H1 (cell line): Measurements from ENCODE around the gene KAT5. TPM values are rescaled to one million over a fixed set of nuclear protein-coding genes. Genes with fewer than 3 reads are reported as not detected.
"Not testable (repeated sequence)": the region's sequence is repeated elsewhere in the genome, so short reads cannot be mapped to it uniquely, and the experiment has no call there.

Experiments used
- CTCF ChIA-PET: fragments of 300-600 bp; sonication (Branson Sonifier 250); formaldehyde crosslinking; loops from one replicate; lab custom pipeline; 2021; ENCODE audit not compliant: partially characterized antibody; lab: Charles Lee
- POLR2A ChIA-PET: fragments of 300-600 bp; sonication (Branson Sonifier 250); formaldehyde crosslinking; loops from one replicate; lab custom pipeline; 2021; ENCODE audit warnings: inconsistent platforms; ENCODE audit not compliant: partially characterized antibody; lab: Charles Lee
- DNase-seq, 2 experiments: peaks; one replicate each; pipeline versions ENCODE4 v3.0.0 to v3.0.0-alpha.2; 2010 to 2022; ENCODE audit warnings: low spot score in 2 of 2, low read depth in 1 of 2, mixed read lengths in 1 of 2
- FAIRE-seq: peaks from 2 replicates; lab custom pipeline; 2011; peaks lifted over from hg19 to GRCh38; lab: Jason Lieb, UNC
- H2AFZ ChIP-seq: 2 replicates; pipeline ENCODE4 v1.8.1; 2012; ENCODE audit warnings: low read length, inconsistent platforms
- H2AK5ac ChIP-seq: 2 replicates; pipeline ENCODE4 v1.6.1; 2013; ENCODE audit warnings: low read depth, low read length
- H2BK120ac ChIP-seq: replicated peaks from 2 replicates; pipeline ENCODE3; 2013; ENCODE audit warnings: low read depth, low read length, inconsistent platforms
- H2BK12ac ChIP-seq: 2 replicates; pipeline ENCODE4 v1.6.1; 2013; ENCODE audit warnings: low read depth, low read length
- H2BK15ac ChIP-seq: 2 replicates; pipeline ENCODE4 v1.6.1; 2013; ENCODE audit warnings: low read length
- H2BK20ac ChIP-seq: 2 replicates; pipeline ENCODE4 v1.6.1; 2013; ENCODE audit warnings: low read length
- H2BK5ac ChIP-seq: 2 replicates; pipeline ENCODE4 v1.6.1; 2013; ENCODE audit warnings: low read depth, low read length
- H3K14ac ChIP-seq: 2 replicates; pipeline ENCODE4 v1.6.1; 2013; ENCODE audit warnings: inconsistent platforms; ENCODE audit not compliant: insufficient read length
- H3K18ac ChIP-seq: 2 replicates; pipeline ENCODE4 v1.6.1; 2013; ENCODE audit warnings: low read length; ENCODE audit errors: extremely low read depth
- H3K23ac ChIP-seq: 2 replicates; pipeline ENCODE4 v1.6.1; 2013; ENCODE audit warnings: inconsistent platforms; ENCODE audit not compliant: insufficient read length
- H3K23me2 ChIP-seq: 2 replicates; pipeline ENCODE4 v1.6.1; 2013; ENCODE audit warnings: low read depth, low read length
- H3K27ac ChIP-seq: 2 replicates; pipeline ENCODE4 v1.6.1; 2011; ENCODE audit warnings: low read depth, low read length, inconsistent platforms
- H3K27me3 ChIP-seq, 4 experiments: replicated peaks in 1 of 4; 1 replicate in 1 of 4; 2 replicates in 3 of 4; pipeline versions ENCODE4 v1.6.1 to v1.8.1; 2011 to 2013; ENCODE audit warnings: low read length in 3 of 4, mild to moderate bottlenecking in 3 of 4, inconsistent platforms in 2 of 4, mixed read lengths in 2 of 4, moderate library complexity in 1 of 4; ENCODE audit not compliant: control insufficient read depth in 3 of 4, insufficient read depth in 3 of 4; ENCODE audit errors: extremely low read depth in 1 of 4
- H3K36me3 ChIP-seq, 4 experiments: 2 replicates each; pipeline versions ENCODE4 v1.6.1 to v1.8.1; 2011 to 2013; ENCODE audit warnings: mild to moderate bottlenecking in 4 of 4, low read length in 3 of 4, moderate library complexity in 2 of 4, control low read depth in 1 of 4, inconsistent platforms in 1 of 4; ENCODE audit not compliant: insufficient read depth in 4 of 4, control insufficient read depth in 2 of 4
- H3K4ac ChIP-seq: replicated peaks from 2 replicates; pipeline ENCODE3; 2013; ENCODE audit warnings: low read length, low read depth, mixed read lengths, inconsistent platforms; ENCODE audit not compliant: insufficient read length
- H3K4me1 ChIP-seq, 4 experiments: replicated peaks in 1 of 4; 1 replicate in 1 of 4; 2 replicates in 3 of 4; pipeline versions ENCODE4 v1.6.1 to v1.8.1; 2011 to 2013; ENCODE audit warnings: low read length in 3 of 4, inconsistent platforms in 2 of 4, mixed read lengths in 1 of 4; ENCODE audit not compliant: insufficient read depth in 4 of 4, control insufficient read depth in 3 of 4
- H3K4me2 ChIP-seq, 2 experiments: 2 replicates each; pipeline versions ENCODE4 v1.6.1 to v1.8.1; 2011 to 2013; ENCODE audit warnings: low read depth in 2 of 2, low read length in 2 of 2, control low read depth in 1 of 2, inconsistent platforms in 1 of 2, mild to moderate bottlenecking in 1 of 2; ENCODE audit not compliant: insufficient read depth in 1 of 2
- H3K4me3 ChIP-seq, 4 experiments: fragments of 200-600, 300-600 bp in 1 of 4; sonication (generic), shearing (Covaris generic), sonication (Bioruptor Twin) in 1 of 4; 2 replicates each; pipeline versions ENCODE4 v1.5.1 to v1.8.1; 2011 to 2016; ENCODE audit warnings: low read length in 4 of 4, low read depth in 3 of 4, control low read depth in 2 of 4, inconsistent platforms in 2 of 4, mild to moderate bottlenecking in 2 of 4, mixed read lengths in 1 of 4, moderate library complexity in 1 of 4; ENCODE audit not compliant: insufficient read depth in 2 of 4; ENCODE audit errors: extremely low read depth in 1 of 4
- H3K56ac ChIP-seq: replicated peaks from 2 replicates; pipeline ENCODE3; 2013; ENCODE audit warnings: low read depth, mild to moderate bottlenecking, mixed read lengths, low read length, inconsistent platforms; ENCODE audit not compliant: insufficient read length
- H3K79me1 ChIP-seq: 2 replicates; pipeline ENCODE4 v1.6.1; 2013; ENCODE audit warnings: low read depth, low read length, control low read depth
- H3K79me2 ChIP-seq, 2 experiments: 2 replicates each; pipeline versions ENCODE4 v1.6.1 to v1.8.1; 2012 to 2013; ENCODE audit warnings: low read length in 2 of 2, mild to moderate bottlenecking in 2 of 2, inconsistent platforms in 1 of 2; ENCODE audit not compliant: insufficient read depth in 2 of 2, control insufficient read depth in 1 of 2
- H3K9ac ChIP-seq, 4 experiments: replicated peaks in 1 of 4; 1 replicate in 1 of 4; 2 replicates in 3 of 4; pipeline versions ENCODE4 v1.6.1 to v1.8.1; 2011 to 2013; ENCODE audit warnings: low read depth in 3 of 4, low read length in 3 of 4, control low read depth in 2 of 4, mild to moderate bottlenecking in 2 of 4, moderate library complexity in 2 of 4, inconsistent platforms in 1 of 4; ENCODE audit errors: extremely low read depth in 1 of 4
- H3K9me3 ChIP-seq, 2 experiments: 2 replicates each; pipeline versions ENCODE4 v1.6.1 to v1.8.1; 2012 to 2013; ENCODE audit warnings: mild to moderate bottlenecking in 2 of 2, moderate library complexity in 2 of 2, control low read depth in 1 of 2, inconsistent platforms in 1 of 2, low read depth in 1 of 2, low read length in 1 of 2, mixed read lengths in 1 of 2; ENCODE audit not compliant: insufficient read depth in 2 of 2
- H4K20me1 ChIP-seq, 2 experiments: replicated peaks in 1 of 2; 2 replicates each; pipeline versions ENCODE3 to v1.8.1; 2011 to 2013; ENCODE audit warnings: inconsistent platforms in 2 of 2, low read length in 2 of 2, mild to moderate bottlenecking in 1 of 2; ENCODE audit not compliant: insufficient read depth in 2 of 2, control insufficient read depth in 1 of 2
- H4K5ac ChIP-seq: 2 replicates; pipeline ENCODE4 v1.6.1; 2013; ENCODE audit warnings: low read length, low read depth, mixed read lengths, inconsistent platforms; ENCODE audit not compliant: insufficient read length
- H4K8ac ChIP-seq: 2 replicates; pipeline ENCODE4 v1.8.0; 2013; ENCODE audit warnings: mild to moderate bottlenecking, moderate library complexity, low read length, inconsistent platforms; ENCODE audit not compliant: insufficient read depth; ENCODE audit errors: extremely low read depth
- H4K91ac ChIP-seq: replicated peaks from 2 replicates; pipeline ENCODE3; 2013; ENCODE audit warnings: low read length, mixed read lengths, inconsistent platforms; ENCODE audit not compliant: insufficient read length
- WGBS, 2 experiments: shearing (Covaris generic) in 1 of 2; methylation state at CpG; one replicate each; pipeline versions ENCODE4 v1.1.6 to v1.1.7; 2013 to 2015; ENCODE audit warnings: low lambda C conversion rate in 2 of 2, mixed read lengths in 2 of 2, inconsistent platforms in 1 of 2, low coverage in 1 of 2, missing lambda C conversion rate in 1 of 2; ENCODE audit not compliant: insufficient replicate concordance in 2 of 2, insufficient coverage in 1 of 2, insufficient read length in 1 of 2; ENCODE audit errors: extremely low coverage in 1 of 2, missing lambda C conversion rate in 1 of 2; 5-methylcytosine and 5-hydroxymethylcytosine counted together
- polyA plus RNA-seq, 7 experiments: library from polyadenylated mRNA; depleted of rRNA in 3 of 7; stranded (reverse) in 5 of 7; unstranded in 2 of 7; fragments of >200 nt in 5 of 7; fragments of 200-250 nt in 2 of 7; gene quantifications; 1 replicate in 5 of 7; 2 replicates in 1 of 7; 4 replicates in 1 of 7; pipeline versions ENCODE4 v1.2.1 to v1.2.3, GENCODE V29; 2011 to 2013; ENCODE audit warnings: missing spikeins in 2 of 7, mixed read lengths in 2 of 7
- small RNA-seq: library from polyadenylated mRNA; stranded (forward); fragments of <200 nt; extraction: miRNeasy Mini kit (QIAGEN cat#:217004); gene quantifications from one replicate; pipeline ENCODE3, GENCODE V24; 2013; ENCODE audit not compliant: insufficient read depth
- total RNA-seq: library from RNA; stranded (reverse); fragmentation: NEBNext Ultra II Directional; extraction: Animal tissue kit (Norgen Biotek cat#: 25700); gene quantifications from 2 replicates; pipeline ENCODE4 v1.2.1, GENCODE V29; 2021

The KAT5 gene
- total and polyA plus RNA-seq, 2 of the 8 experiments (the other 6 are each of a cell fraction or from before 2014, with no cell fraction given), result 26.7 to 37.4 TPM

- H2BK12ac ChIP-seq, FAIRE-seq, H3K36me3 ChIP-seq, H3K9ac ChIP-seq, H3K27me3 ChIP-seq, H3K23ac ChIP-seq, H3K27ac ChIP-seq, H2BK15ac ChIP-seq, POLR2A ChIA-PET, H2AFZ ChIP-seq, H4K8ac ChIP-seq, H3K18ac ChIP-seq, H3K9me3 ChIP-seq, H3K14ac ChIP-seq, H3K4me1 ChIP-seq, H3K56ac ChIP-seq, H4K20me1 ChIP-seq, H2BK20ac ChIP-seq, H3K4me2 ChIP-seq, H4K91ac ChIP-seq, H2AK5ac ChIP-seq, H3K79me2 ChIP-seq, H2BK120ac ChIP-seq, DNase-seq, H4K5ac ChIP-seq, H3K4me3 ChIP-seq, H3K79me1 ChIP-seq, H3K4ac ChIP-seq, H2BK5ac ChIP-seq, H3K23me2 ChIP-seq: not testable (repeated sequence)
- CTCF ChIA-PET, result interaction anchor here (0.7 to 1.6 kb wide), 4 partner anchors 9 to 458 kb away, joined by 3 read pairs; no protein-coding TSS in a partner anchor
- WGBS, 2 experiments, result 88% methylated on average over 3 of the region's 5 CpGs; no CpG with 5 or more reads in 1 of the 2 experiments
Observed at GRCh38 chr11:65767806-65768205, 55.8 kb downstream of the KAT5 start.

Small RNAs within 50 kb of the gene (small RNA-seq; reads per million reads assigned to genes)
- not detected for gene RN7SL309P

Other genes with a start within 250 kb of the KAT5 start
- gene MALAT1, start 213.2 kb upstream of the KAT5 start, total RNA-seq, result 911 and 984 TPM in 2 replicates
- 115 and 138 TPM in 2 replicates for gene MALAT1, start 213.2 kb upstream of the KAT5 start, polyA plus RNA-seq (2011; rRNA removed)
- gene SCYL1, start 187.2 kb upstream of the KAT5 start, total RNA-seq, result 59.4 and 59.8 TPM in 2 replicates
- 77.7 and 111 TPM in 2 replicates for gene SCYL1, start 187.2 kb upstream of the KAT5 start, polyA plus RNA-seq (2011; rRNA removed)
- 12.8 and 15.3 TPM in 2 replicates for gene LTBP3, start 153.9 kb upstream of the KAT5 start, total RNA-seq
- 17.8 and 25.2 TPM in 2 replicates for gene LTBP3, start 153.9 kb upstream of the KAT5 start, polyA plus RNA-seq (2011; rRNA removed)
- 53.4 and 56.1 TPM in 2 replicates for gene ZNRD2, start 141.8 kb upstream of the KAT5 start, total RNA-seq
- gene ZNRD2, start 141.8 kb upstream of the KAT5 start, polyA plus RNA-seq (2011; rRNA removed), result 125 and 148 TPM in 2 replicates
- gene FAM89B, start 139.7 kb upstream of the KAT5 start, total RNA-seq, result 15.8 and 17.6 TPM in 2 replicates
- gene FAM89B, start 139.7 kb upstream of the KAT5 start, polyA plus RNA-seq (2011; rRNA removed), result 32.4 and 39.2 TPM in 2 replicates
- gene EHBP1L1, start 136.2 kb upstream of the KAT5 start, total RNA-seq, result 6.6 and 7.9 TPM in 2 replicates
- 4.3 and 6.2 TPM in 2 replicates for gene EHBP1L1, start 136.2 kb upstream of the KAT5 start, polyA plus RNA-seq (2011; rRNA removed)
- gene KCNK7, start 116.5 kb upstream of the KAT5 start, total RNA-seq, result 0.42 and 1.0 TPM in 2 replicates
- gene KCNK7, start 116.5 kb upstream of the KAT5 start, polyA plus RNA-seq (2011; rRNA removed), result 0.74 and 1.4 TPM in 2 replicates
- gene MAP3K11, start 98.0 kb upstream of the KAT5 start, total RNA-seq, result 44.6 and 48.4 TPM in 2 replicates
- gene MAP3K11, start 98.0 kb upstream of the KAT5 start, polyA plus RNA-seq (2011; rRNA removed), result 30.3 and 45.8 TPM in 2 replicates
- 38.8 and 39.4 TPM in 2 replicates for gene PCNX3, start 96.5 kb upstream of the KAT5 start, total RNA-seq
- 27.2 and 45.1 TPM in 2 replicates for gene PCNX3, start 96.5 kb upstream of the KAT5 start, polyA plus RNA-seq (2011; rRNA removed)
- gene SIPA1, start 74.2 kb upstream of the KAT5 start, total RNA-seq, result 67.5 and 72.2 TPM in 2 replicates
- gene SIPA1, start 74.2 kb upstream of the KAT5 start, polyA plus RNA-seq (2011; rRNA removed), result 35.3 and 59.2 TPM in 2 replicates
- 25.5 and 27.5 TPM in 2 replicates for gene RELA, start 49.3 kb upstream of the KAT5 start, total RNA-seq
- 21.9 and 28.8 TPM in 2 replicates for gene RELA, start 49.3 kb upstream of the KAT5 start, polyA plus RNA-seq (2011; rRNA removed)
- gene RNASEH2C, start 8.5 kb downstream of the KAT5 start, total RNA-seq, result 37.9 and 40.2 TPM in 2 replicates
- 60.3 and 74.8 TPM in 2 replicates for gene RNASEH2C, start 8.5 kb downstream of the KAT5 start, polyA plus RNA-seq (2011; rRNA removed)
- gene AP5B1, start 68.7 kb downstream of the KAT5 start, total RNA-seq, result 9.9 and 10.0 TPM in 2 replicates
- 7.6 and 10.3 TPM in 2 replicates for gene AP5B1, start 68.7 kb downstream of the KAT5 start, polyA plus RNA-seq (2011; rRNA removed)
- gene OVOL1, start 74.8 kb downstream of the KAT5 start, total RNA-seq, result 3.3 and 3.4 TPM in 2 replicates
- 2.6 and 3.3 TPM in 2 replicates for gene OVOL1, start 74.8 kb downstream of the KAT5 start, polyA plus RNA-seq (2011; rRNA removed)
- 1.1 and 2.2 TPM in 2 replicates for gene SNX32, start 121.7 kb downstream of the KAT5 start, total RNA-seq
- gene SNX32, start 121.7 kb downstream of the KAT5 start, polyA plus RNA-seq (2011; rRNA removed), result 0.76 and 1.4 TPM in 2 replicates
- 1,252 and 1,270 TPM in 2 replicates for gene CFL1, start 145.9 kb downstream of the KAT5 start, total RNA-seq
- gene CFL1, start 145.9 kb downstream of the KAT5 start, polyA plus RNA-seq (2011; rRNA removed), result 1,365 and 1,809 TPM in 2 replicates
- gene MUS81, start 148.2 kb downstream of the KAT5 start, total RNA-seq, result 30.2 and 36.0 TPM in 2 replicates
- 31.5 and 44.1 TPM in 2 replicates for gene MUS81, start 148.2 kb downstream of the KAT5 start, polyA plus RNA-seq (2011; rRNA removed)
- 8.8 and 9.7 TPM in 2 replicates for gene EFEMP2, start 160.5 kb downstream of the KAT5 start, total RNA-seq
- 17.2 and 24.2 TPM in 2 replicates for gene EFEMP2, start 160.5 kb downstream of the KAT5 start, polyA plus RNA-seq (2011; rRNA removed)
- not detected in 2 replicates for gene CTSW, start 167.6 kb downstream of the KAT5 start, total RNA-seq
- gene CTSW, start 167.6 kb downstream of the KAT5 start, polyA plus RNA-seq (2011; rRNA removed), result not detected in 2 replicates
- 74.3 and 79.9 TPM in 2 replicates for gene FIBP, start 176.2 kb downstream of the KAT5 start, total RNA-seq
- gene FIBP, start 176.2 kb downstream of the KAT5 start, polyA plus RNA-seq (2011; rRNA removed), result 173 and 184 TPM in 2 replicates
- gene CCDC85B, start 178.4 kb downstream of the KAT5 start, total RNA-seq, result 30.8 and 33.3 TPM in 2 replicates
- 19.8 and 40.6 TPM in 2 replicates for gene CCDC85B, start 178.4 kb downstream of the KAT5 start, polyA plus RNA-seq (2011; rRNA removed)
- gene FOSL1, start 188.1 kb downstream of the KAT5 start, total RNA-seq, result 6.3 and 7.5 TPM in 2 replicates
- 7.2 and 11.6 TPM in 2 replicates for gene FOSL1, start 188.1 kb downstream of the KAT5 start, polyA plus RNA-seq (2011; rRNA removed)
- gene C11orf68, start 206.8 kb downstream of the KAT5 start, total RNA-seq, result 24.0 and 24.1 TPM in 2 replicates
- 51.2 and 68.5 TPM in 2 replicates for gene C11orf68, start 206.8 kb downstream of the KAT5 start, polyA plus RNA-seq (2011; rRNA removed)
- gene DRAP1, start 207.2 kb downstream of the KAT5 start, total RNA-seq, result 98.7 and 108 TPM in 2 replicates
- 62.5 and 81.2 TPM in 2 replicates for gene DRAP1, start 207.2 kb downstream of the KAT5 start, polyA plus RNA-seq (2011; rRNA removed)
- gene TSGA10IP, start 233.2 kb downstream of the KAT5 start, total RNA-seq, result 1.3 and 1.9 TPM in 2 replicates
- 6.0 and 8.2 TPM in 2 replicates for gene TSGA10IP, start 233.2 kb downstream of the KAT5 start, polyA plus RNA-seq (2011; rRNA removed)
- gene SART1, start 249.5 kb downstream of the KAT5 start, total RNA-seq, result 46.1 and 48.5 TPM in 2 replicates
- gene SART1, start 249.5 kb downstream of the KAT5 start, polyA plus RNA-seq (2011; rRNA removed), result 9.7 and 22.4 TPM in 2 replicates